ENCODE measurements around the gene KLK10. TPM values are rescaled to one million over a fixed set of nuclear protein-coding genes. Genes with fewer than 3 reads are reported as not detected.

The KLK10 gene
- polyA plus RNA-seq, 1 of the 3 experiments (the other 2 are of a cell fraction) = not detected

DNA sequence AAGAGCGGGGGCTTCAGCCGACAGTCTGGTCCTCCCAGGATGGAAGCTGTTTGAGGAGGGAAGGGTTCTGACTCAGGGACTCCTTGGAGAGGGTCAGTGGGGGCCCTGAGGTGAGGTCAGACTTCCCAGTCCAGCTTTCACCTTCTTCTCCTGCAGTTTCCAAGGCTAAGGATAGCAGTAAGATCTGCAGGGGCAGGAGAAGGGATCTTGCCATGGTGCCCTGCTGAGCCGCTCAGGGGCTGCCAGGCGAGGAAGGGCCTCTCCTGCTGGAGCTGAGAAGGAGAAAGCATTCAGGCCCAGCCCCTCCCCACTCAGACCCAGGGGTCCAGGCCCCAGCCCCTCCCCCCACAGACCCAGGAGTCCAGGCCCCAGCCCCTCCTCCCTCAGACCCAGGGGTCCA is 37.3 kb downstream of the KLK10 start (continued):
- TF ChIP-seq GATA2 (CRISPR knock-in tag; IDR thresholded peaks at IDR 0.05) (no peak), USF1 (IDR thresholded peaks at IDR 0.05; ENCODE audit: borderline replicate concordance, low read depth) (no peak), YY1 (IDR thresholded peaks at IDR 0.05; ENCODE audit: low read depth) (no peak), CTCF (IDR thresholded peaks at IDR 0.05) (no peak), ELF1 (IDR thresholded peaks at IDR 0.05) (no peak)

DNA sequence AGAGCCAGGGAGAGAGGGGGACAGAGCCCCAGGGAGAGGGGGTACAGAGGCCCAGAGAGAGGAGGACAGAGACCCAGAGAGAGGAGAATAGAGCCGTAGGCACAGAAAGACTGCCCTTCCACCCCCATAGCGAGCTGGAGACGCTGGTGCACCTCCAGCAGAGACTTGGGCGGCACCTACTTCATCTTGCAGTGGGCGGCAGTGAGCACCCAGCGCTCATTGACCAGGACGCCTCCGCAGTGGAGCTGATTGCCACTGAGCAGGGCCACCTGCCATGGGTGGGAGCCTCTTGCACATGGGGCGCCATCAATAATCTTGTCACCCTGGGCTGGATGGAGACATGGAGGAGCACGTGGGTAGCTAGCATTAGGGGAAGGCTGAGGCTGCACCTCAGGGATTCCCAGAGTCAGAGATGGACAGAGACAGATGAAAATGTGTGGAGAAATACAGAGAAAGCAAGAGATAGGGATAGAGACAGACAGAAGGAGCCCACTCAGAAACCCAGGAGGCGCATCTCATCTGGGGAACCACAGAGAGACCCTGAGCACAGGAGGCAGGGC is 37.8 kb downstream of the KLK10 start:
- Histone ChIP-seq H3K9ac (no peak overlapping the region), H3K27ac (ENCODE audit: low read depth in 2 of 2, low read length in 1 of 2) (no peak overlapping the region), H3K4me3 (ENCODE audit: low read depth in 2 of 2, low read length in 1 of 2) (no peak overlapping the region), H3K9me3 (no peaks in the 10 kb centered on the region), H3K4me2 (no peak overlapping the region), H3K9me2 (no peaks in the 10 kb centered on the region), H3K79me2 (ENCODE audit: insufficient read depth) (no peaks in the 10 kb centered on the region), H2AFZ (ENCODE audit: low read depth) (no peak overlapping the region), H3K4me1 (ENCODE audit: control insufficient read depth in 1 of 2, insufficient read depth in 2 of 2, low read depth in 1 of 2, low read length in 1 of 2) (no peaks in the 10 kb centered on the region), H4K20me1 (ENCODE audit: insufficient read depth) (no peaks in the 10 kb centered on the region), H3K36me3 (replicated peaks in 1 of 2; ENCODE audit: control insufficient read depth in 1 of 2, insufficient read depth in 2 of 2, low read length in 1 of 2) (no peaks in the 10 kb centered on the region), H3F3A (replicated peaks; ENCODE audit: insufficient read depth) (no peaks in the 10 kb centered on the region), H3K27me3 (ENCODE audit: insufficient read depth) (no peaks in the 10 kb centered on the region; the same call in 1 of the 2 replicates)
- 8% methylated on average over 7 of the region's 11 CpGs for WGBS (ENCODE audit: low lambda C conversion rate)
- no peak for DNase-seq
- ChIA-PET POLR2A (no interaction called here), CTCF (no interaction called here)
- no peak for TF ChIP-seq CTCF (IDR thresholded peaks at IDR 0.05)
- no peak for TF ChIP-seq MXI1 (IDR thresholded peaks at IDR 0.05; ENCODE audit: low read depth, low read length)
- no peak for TF ChIP-seq SIN3A (IDR thresholded peaks at IDR 0.05; ENCODE audit: borderline replicate concordance, low read depth, low read length)
- TF ChIP-seq TEAD4 (IDR thresholded peaks at IDR 0.05; ENCODE audit: borderline replicate concordance, insufficient read depth) = no peak
- no peak for TF ChIP-seq RFX5 (IDR thresholded peaks at IDR 0.05; ENCODE audit: low read length)
- TF ChIP-seq EP300 (IDR thresholded peaks at IDR 0.05; ENCODE audit: borderline replicate concordance in 1 of 2, low read depth in 1 of 2, low read length in 1 of 2) = no peak
- TF ChIP-seq RAD21 (IDR thresholded peaks at IDR 0.05; ENCODE audit: low read length) = no peak
- no peak for TF ChIP-seq FOXM1 (IDR thresholded peaks at IDR 0.05; ENCODE audit: low read depth)
- TF ChIP-seq EZH2phosphoT487 (IDR thresholded peaks at IDR 0.05; ENCODE audit: borderline replicate concordance, low read depth) = no peak
- TF ChIP-seq ELF1 (IDR thresholded peaks at IDR 0.05) = no peak
- TF ChIP-seq USF1 (IDR thresholded peaks at IDR 0.05; ENCODE audit: borderline replicate concordance, low read depth) = no peak
- no peak for TF ChIP-seq GATA2 (CRISPR knock-in tag; IDR thresholded peaks at IDR 0.05)
- no peak for TF ChIP-seq GABPA (IDR thresholded peaks at IDR 0.05; ENCODE audit: low read depth)
- TF ChIP-seq CHD2 (IDR thresholded peaks at IDR 0.05; ENCODE audit: low read length, partially characterized antibody) = no peak
- TF ChIP-seq, protein P1, sequence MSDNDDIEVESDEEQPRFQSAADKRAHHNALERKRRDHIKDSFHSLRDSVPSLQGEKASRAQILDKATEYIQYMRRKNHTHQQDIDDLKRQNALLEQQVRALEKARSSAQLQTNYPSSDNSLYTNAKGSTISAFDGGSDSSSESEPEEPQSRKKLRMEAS (IDR thresholded peaks at IDR 0.05; ENCODE audit: low read depth) = no peak
- TF ChIP-seq PBX3 (IDR thresholded peaks at IDR 0.05) = no peak
- no peak for TF ChIP-seq NRF1 (IDR thresholded peaks at IDR 0.05; ENCODE audit: low read depth, low read length)
- TF ChIP-seq, protein P2, sequence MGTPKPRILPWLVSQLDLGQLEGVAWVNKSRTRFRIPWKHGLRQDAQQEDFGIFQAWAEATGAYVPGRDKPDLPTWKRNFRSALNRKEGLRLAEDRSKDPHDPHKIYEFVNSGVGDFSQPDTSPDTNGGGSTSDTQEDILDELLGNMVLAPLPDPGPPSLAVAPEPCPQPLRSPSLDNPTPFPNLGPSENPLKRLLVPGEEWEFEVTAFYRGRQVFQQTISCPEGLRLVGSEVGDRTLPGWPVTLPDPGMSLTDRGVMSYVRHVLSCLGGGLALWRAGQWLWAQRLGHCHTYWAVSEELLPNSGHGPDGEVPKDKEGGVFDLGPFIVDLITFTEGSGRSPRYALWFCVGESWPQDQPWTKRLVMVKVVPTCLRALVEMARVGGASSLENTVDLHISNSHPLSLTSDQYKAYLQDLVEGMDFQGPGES (IDR thresholded peaks at IDR 0.05; ENCODE audit: low read depth, low read length) = no peak
- no peak for TF ChIP-seq SMC3 (IDR thresholded peaks at IDR 0.05; ENCODE audit: low read depth, low read length)
